SJSA1 (cell line): ENCODE measurements around the gene CLVS2. TPM values are rescaled to one million over a fixed set of nuclear protein-coding genes. Genes with fewer than 3 reads are reported as not detected.

ENCODE experiments used
- DNase-seq, 2 experiments: peaks; one replicate each; pipeline ENCODE4 v3.0.0-alpha.2; 2015 to 2020; ENCODE audit warnings: low spot score in 2 of 2, low read depth in 1 of 2
- H3K27ac ChIP-seq: fragments of 250-450 bp; sonication (Bioruptor Pico); 2 replicates; pipeline ENCODE4 v1.5.1; 2020; ENCODE audit warnings: mild to moderate bottlenecking, moderate library complexity
- H3K27me3 ChIP-seq: fragments of 250-450 bp; sonication (Bioruptor Pico); replicated peaks from 2 replicates; pipeline ENCODE4 v1.5.1; 2020; ENCODE audit warnings: mild to moderate bottlenecking, moderate library complexity
- H3K36me3 ChIP-seq: fragments of 250-450 bp; sonication (Bioruptor Pico); 2 replicates; pipeline ENCODE4 v1.5.1; 2020; ENCODE audit warnings: mild to moderate bottlenecking
- H3K4me1 ChIP-seq: fragments of 250-450 bp; sonication (Bioruptor Pico); replicated peaks from 2 replicates; pipeline ENCODE4 v1.6.1; 2021; ENCODE audit warnings: mild to moderate bottlenecking
- H3K4me3 ChIP-seq: fragments of 250-450 bp; sonication (Bioruptor Pico); 2 replicates; pipeline ENCODE4 v1.5.1; 2020; ENCODE audit warnings: mild to moderate bottlenecking
- H3K9me3 ChIP-seq: fragments of 250-450 bp; sonication (Bioruptor Pico); replicated peaks from 2 replicates; pipeline ENCODE4 v1.5.1; 2020; ENCODE audit warnings: mild to moderate bottlenecking
- total RNA-seq: library from RNA; depleted of rRNA; stranded (reverse); fragments of >200 nt; shearing (Covaris generic); gene quantifications from 2 replicates; pipeline ENCODE4 v1.2.3, GENCODE V29; 2014

CLVS2 gene
- total RNA-seq, 1 experiment from 2014 or later, result not detected

DNA sequence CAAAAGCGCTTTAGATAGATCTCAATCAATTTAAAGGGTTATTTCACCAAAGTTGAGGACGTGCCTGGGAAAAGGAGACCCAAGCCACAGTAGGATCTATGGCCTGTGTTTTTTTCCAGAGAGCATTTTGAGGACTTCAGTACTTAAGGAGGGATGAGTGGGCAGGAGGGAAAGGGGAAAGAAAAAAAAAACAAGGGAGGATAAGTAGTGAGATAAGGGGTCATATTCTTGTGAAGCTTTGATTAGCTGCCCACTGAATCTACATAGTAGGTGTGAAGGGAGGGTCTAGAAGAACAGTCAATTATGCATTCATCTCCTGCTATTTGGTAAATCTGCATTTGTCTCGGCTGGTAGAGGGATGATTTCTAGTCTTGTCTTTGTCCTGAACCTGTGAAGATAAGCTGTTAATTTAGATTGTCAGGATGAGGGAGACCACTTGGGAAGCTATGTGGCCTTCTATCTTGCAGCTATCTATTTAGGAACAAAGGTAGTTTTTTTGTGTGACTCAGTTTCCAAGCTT lies 48.4 kb downstream of the CLVS2 start:
- Histone ChIP-seq H3K27me3 (no peaks in the 10 kb centered on the region), H3K4me3 (no peak overlapping the region), H3K27ac (no peak overlapping the region), H3K36me3 (no peaks in the 10 kb centered on the region), H3K4me1 (no peaks in the 10 kb centered on the region), H3K9me3 (no peaks in the 10 kb centered on the region)
- DNase-seq, result no peak

GRCh38 chr6:123053602-123054225 lies 57.7 kb downstream of the CLVS2 start:
- H3K27me3 ChIP-seq, result no peaks in the 10 kb centered on the region
- H3K9me3 ChIP-seq, result no peaks in the 10 kb centered on the region
- H3K4me1 ChIP-seq, result no peaks in the 10 kb centered on the region
- H3K4me3 ChIP-seq, result no peak overlapping the region
- no peak for DNase-seq
- no peak overlapping the region for H3K27ac ChIP-seq
- H3K36me3 ChIP-seq, result no peaks in the 10 kb centered on the region

GRCh38 chr6:123055256-123055655 lies 59.2 kb downstream of the CLVS2 start:
- H3K4me1 ChIP-seq, result no peaks in the 10 kb centered on the region
- no peak overlapping the region for H3K4me3 ChIP-seq
- H3K27me3 ChIP-seq, result no peaks in the 10 kb centered on the region
- no peaks in the 10 kb centered on the region for H3K36me3 ChIP-seq
- no peak overlapping the region for H3K27ac ChIP-seq
- no peaks in the 10 kb centered on the region for H3K9me3 ChIP-seq
- DNase-seq, result no peak

GRCh38 chr6:123062670-123063069 lies 66.6 kb downstream of the CLVS2 start:
- no peaks in the 10 kb centered on the region for H3K9me3 ChIP-seq
- H3K27ac ChIP-seq, result no peak overlapping the region
- no peaks in the 10 kb centered on the region for H3K36me3 ChIP-seq
- no peaks in the 10 kb centered on the region for H3K4me1 ChIP-seq
- H3K4me3 ChIP-seq, result no peak overlapping the region
- H3K27me3 ChIP-seq, result no peaks in the 10 kb centered on the region
- DNase-seq, result no peak

DNA sequence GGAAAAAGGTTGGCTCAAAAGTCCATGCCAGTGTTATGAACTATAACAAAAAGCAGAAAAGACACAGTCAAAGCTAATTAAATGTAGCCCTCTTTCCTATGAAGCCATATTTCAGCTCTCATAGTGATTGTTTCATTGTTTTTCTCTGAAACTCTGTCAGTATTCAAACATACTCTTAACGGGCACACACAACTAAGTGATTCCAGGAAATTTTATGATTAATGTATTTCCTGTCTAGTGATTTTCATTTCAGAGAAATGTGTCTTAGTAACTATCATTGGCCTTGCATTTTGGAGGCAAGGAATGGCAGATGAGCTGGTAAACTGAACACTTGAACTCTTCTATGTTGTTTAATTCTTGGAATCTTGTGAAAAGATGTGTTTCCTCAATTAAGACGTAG lies 68.0 kb downstream of the CLVS2 start:
- Histone ChIP-seq H3K27me3 (no peaks in the 10 kb centered on the region), H3K4me3 (no peak overlapping the region)
- DNase-seq, result no peak

DNA sequence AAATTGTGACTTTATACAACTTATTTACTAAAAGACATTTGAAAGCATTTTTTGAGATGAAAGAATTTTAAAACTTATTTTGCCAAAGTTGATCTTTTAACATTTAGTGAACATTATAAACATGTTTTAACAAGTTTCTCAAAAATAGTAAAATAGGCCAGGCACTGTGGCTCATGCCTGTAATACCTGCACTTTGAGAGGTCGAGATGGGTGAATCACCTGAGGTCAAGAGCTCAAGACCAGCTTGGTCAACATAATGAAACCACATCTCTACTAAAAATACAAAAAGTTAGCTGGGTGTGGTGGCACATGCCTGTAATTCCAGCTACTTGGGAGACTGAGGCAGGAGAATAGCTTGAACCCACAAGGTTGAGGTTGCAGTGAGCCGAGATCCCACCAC lies 78.6 kb downstream of the CLVS2 start:
- 0 out of 2 replicates have a peak, but pooled peaks cover 4% of the 10 kb centered on the region for H3K27me3 ChIP-seq
- no peak overlapping the region for H3K4me3 ChIP-seq
- no peaks in the 10 kb centered on the region for H3K9me3 ChIP-seq
- no peaks in the 10 kb centered on the region for H3K36me3 ChIP-seq
- no peak for DNase-seq
- H3K27ac ChIP-seq, result no peak overlapping the region
- no peaks in the 10 kb centered on the region for H3K4me1 ChIP-seq

More for the DNA sequence above, 68.0 kb downstream of the CLVS2 start:
- Histone ChIP-seq H3K36me3 (no peaks in the 10 kb centered on the region), H3K9me3 (no peaks in the 10 kb centered on the region), H3K27ac (no peak overlapping the region), H3K4me1 (no peaks in the 10 kb centered on the region)

DNA sequence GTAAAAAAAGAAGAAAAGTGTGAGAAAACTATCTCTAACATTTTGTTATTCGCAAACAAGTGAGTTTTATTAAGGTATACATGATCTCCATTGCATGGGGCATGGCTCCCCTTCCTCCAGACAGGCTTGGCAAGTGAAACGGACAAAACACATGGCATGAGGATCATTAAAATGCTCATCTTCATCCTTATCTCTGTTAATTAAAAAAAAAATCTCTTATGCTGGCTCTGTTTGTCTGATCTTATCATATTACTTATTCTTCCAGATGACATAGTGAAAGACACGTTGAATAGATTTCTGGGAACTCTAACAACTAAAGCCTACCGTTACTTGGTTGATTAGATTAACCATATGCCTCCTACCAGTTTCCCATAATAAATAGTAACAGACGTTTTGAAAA lies 89.4 kb downstream of the CLVS2 start:
- H3K36me3 ChIP-seq, result no peaks in the 10 kb centered on the region
- no peak for DNase-seq
- no peaks in the 10 kb centered on the region for H3K27me3 ChIP-seq
- H3K9me3 ChIP-seq, result no peaks in the 10 kb centered on the region
- no peak overlapping the region for H3K4me3 ChIP-seq
- H3K4me1 ChIP-seq, result no peaks in the 10 kb centered on the region
- H3K27ac ChIP-seq, result no peak overlapping the region

- Histone ChIP-seq H3K9me3 (no peaks in the 10 kb centered on the region), H3K27ac (no peak overlapping the region), H3K27me3 (no peaks in the 10 kb centered on the region), H3K36me3 (no peaks in the 10 kb centered on the region), H3K4me3 (no peak overlapping the region), H3K4me1 (no peaks in the 10 kb centered on the region; the same call in 1 of the 2 replicates)
- DNase-seq, result no peak
These were observed 93.2 kb downstream of the CLVS2 start for GRCh38 chr6:123089226-123089625.

DNA sequence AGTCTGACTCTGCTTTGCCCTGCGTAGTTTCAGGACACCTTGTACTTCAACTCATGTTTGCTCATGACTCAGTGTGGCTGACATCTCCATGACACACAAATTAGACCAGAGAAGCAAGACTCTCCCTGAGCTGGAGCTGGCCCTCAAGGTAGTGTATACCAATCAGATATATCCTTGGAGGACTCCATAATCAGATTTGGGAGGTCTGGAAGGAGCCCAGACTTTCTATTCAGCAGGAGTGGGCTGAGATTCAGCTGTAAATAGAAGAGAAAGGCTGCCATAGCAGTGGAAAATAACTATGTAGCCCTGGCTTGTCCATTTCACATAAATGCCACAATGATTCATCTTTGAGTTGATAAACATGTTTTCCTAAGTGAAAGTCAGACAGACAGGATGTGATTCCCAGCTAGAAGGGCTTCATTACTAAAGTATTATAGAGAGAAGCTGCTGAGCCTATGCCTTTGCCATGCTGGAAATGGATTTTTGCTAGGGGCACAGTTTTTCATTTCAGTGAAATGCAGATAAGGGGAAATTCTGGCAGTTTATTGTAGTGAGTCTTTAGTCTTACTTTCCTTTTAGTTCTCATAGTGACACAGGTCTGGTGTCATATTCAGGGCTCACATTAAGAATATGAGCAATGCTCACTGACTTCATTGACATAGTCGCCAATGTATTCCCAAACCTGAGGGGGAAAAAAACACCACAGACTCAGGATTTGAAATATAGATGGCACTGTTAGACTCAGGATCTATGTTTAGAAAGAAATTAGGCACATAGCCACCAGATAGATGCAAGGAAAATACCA lies 95.3 kb downstream of the CLVS2 start:
- peak in 1 of 2 experiments; percentile 26 for DNase-seq

DNA sequence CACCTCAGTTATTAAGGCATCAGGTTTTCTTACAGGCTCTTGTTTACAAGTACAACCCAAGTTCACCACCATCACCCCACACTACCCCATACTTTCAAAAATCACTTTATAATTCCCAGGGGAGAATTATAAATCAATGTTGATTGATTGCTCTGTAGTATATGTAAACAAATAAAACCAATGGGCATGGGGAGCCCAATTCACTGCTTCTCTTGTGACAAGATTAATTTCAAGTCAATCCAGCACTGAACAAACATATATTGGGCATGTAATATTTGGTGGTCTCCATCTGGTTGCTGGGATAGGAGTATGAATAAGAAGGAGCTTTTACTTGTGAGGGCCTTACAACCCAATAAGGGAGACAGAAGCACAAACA lies 95.8 kb downstream of the CLVS2 start:
- no peak for DNase-seq
- Histone ChIP-seq H3K27ac (peak overlapping the region; percentile 24; the same call in 1 of the 2 replicates), H3K4me3 (no peak overlapping the region), H3K9me3 (no peaks in the 10 kb centered on the region), H3K36me3 (no peaks in the 10 kb centered on the region), H3K4me1 (no peaks in the 10 kb centered on the region; the same call in 1 of the 2 replicates), H3K27me3 (no peaks in the 10 kb centered on the region)

More for the DNA sequence above, 95.3 kb downstream of the CLVS2 start:
- no peaks in the 10 kb centered on the region for H3K36me3 ChIP-seq
- H3K27me3 ChIP-seq, result no peaks in the 10 kb centered on the region
- H3K9me3 ChIP-seq, result no peaks in the 10 kb centered on the region
- no peak overlapping the region for H3K4me3 ChIP-seq
- H3K27ac ChIP-seq, result peak overlapping the region; percentile 24; the same call in 1 of the 2 replicates
- H3K4me1 ChIP-seq, result no peaks in the 10 kb centered on the region; the same call in 1 of the 2 replicates

DNA sequence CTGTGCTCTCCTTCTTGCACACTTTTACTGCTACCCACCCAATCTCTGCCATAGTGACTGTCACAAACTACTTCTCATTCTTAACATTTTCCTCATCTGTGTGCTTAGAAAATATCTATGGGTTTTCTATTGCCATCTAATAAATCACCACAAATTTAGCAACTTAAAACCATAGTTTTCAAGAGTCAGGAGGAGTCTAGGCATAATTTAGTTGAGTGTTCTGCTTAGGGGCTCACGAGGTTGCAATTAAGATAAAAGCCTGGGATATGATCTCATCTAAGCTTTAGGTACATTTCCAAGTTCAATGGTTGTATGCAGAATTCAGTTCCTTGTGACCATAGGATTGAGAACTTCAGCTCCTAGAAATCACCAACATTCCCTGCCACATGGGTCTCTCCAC lies 98.8 kb downstream of the CLVS2 start:
- no peaks in the 10 kb centered on the region; the same call in 1 of the 2 replicates for H3K4me1 ChIP-seq
- no peak overlapping the region for H3K4me3 ChIP-seq
- no peaks in the 10 kb centered on the region for H3K27me3 ChIP-seq
- no peak for DNase-seq
- no peaks in the 10 kb centered on the region for H3K36me3 ChIP-seq
- H3K9me3 ChIP-seq, result no peaks in the 10 kb centered on the region
- no peak overlapping the region for H3K27ac ChIP-seq

DNA sequence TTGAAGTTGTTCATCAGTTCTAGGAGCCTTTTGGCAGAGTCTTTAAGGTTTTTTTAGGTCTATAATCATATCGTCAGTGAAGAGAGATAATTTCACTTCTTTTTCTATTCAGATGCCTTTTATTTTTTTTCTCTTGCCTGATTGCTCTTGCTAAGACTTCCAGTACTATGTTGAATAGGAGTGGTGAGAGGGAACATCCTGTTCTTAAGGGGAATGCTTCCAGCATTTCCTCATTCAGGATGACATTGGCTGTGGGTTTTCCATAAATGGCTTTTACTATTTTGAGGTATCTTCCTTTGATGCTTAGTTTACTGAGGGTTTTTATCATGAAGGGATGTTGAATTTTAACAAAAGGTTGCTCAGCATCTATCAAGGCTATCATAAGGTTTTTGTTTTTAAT lies 109.5 kb downstream of the CLVS2 start:
- H3K27me3 ChIP-seq, result no peaks in the 10 kb centered on the region
- no peaks in the 10 kb centered on the region for H3K4me1 ChIP-seq
- H3K36me3 ChIP-seq, result no peaks in the 10 kb centered on the region
- no peak overlapping the region for H3K27ac ChIP-seq
- 0 out of 2 replicates have a peak, but pooled peaks cover 2% of the 10 kb centered on the region for H3K9me3 ChIP-seq
- H3K4me3 ChIP-seq, result no peak overlapping the region
- no peak for DNase-seq

- Histone ChIP-seq H3K27me3 (no peaks in the 10 kb centered on the region), H3K4me3 (no peak overlapping the region), H3K9me3 (no peaks in the 10 kb centered on the region), H3K27ac (no peak overlapping the region), H3K4me1 (no peaks in the 10 kb centered on the region), H3K36me3 (no peaks in the 10 kb centered on the region)
- no peak for DNase-seq
These were observed 120.3 kb downstream of the CLVS2 start for GRCh38 chr6:123116370-123116769.
